K562 (cell line): ENCODE results near the gene HEMK1. TPM values are rescaled to one million over a fixed set of nuclear protein-coding genes. Genes with fewer than 3 reads are reported as not detected.

ENCODE experiments used
- CBFA2T3 ChIP-seq: fragments of 450-650 bp; IDR thresholded peaks from 2 replicates; pipeline ENCODE4 v1.6.1; 2017
- CC2D1A ChIP-seq: fragments of 450-650 bp; IDR thresholded peaks from 2 replicates; pipeline ENCODE4 v1.6.1; 2017; ENCODE audit warnings: mild to moderate bottlenecking
- HDAC1 ChIP-seq, 2 experiments: fragments of 450-650 bp; IDR thresholded peaks; 2 replicates each; pipeline ENCODE4 v1.6.1; 2016 to 2017; ENCODE audit warnings: inconsistent platforms in 1 of 2, mild to moderate bottlenecking in 1 of 2, moderate library complexity in 1 of 2
- HDAC2 ChIP-seq: fragments of 450-650 bp; IDR thresholded peaks from 2 replicates; pipeline ENCODE4 v1.6.1; 2016; ENCODE audit warnings: mild to moderate bottlenecking
- KDM1A ChIP-seq, 2 experiments: fragments of 450-650 bp; IDR thresholded peaks; 2 replicates each; pipeline ENCODE4 v1.6.1; 2016; ENCODE audit warnings: mild to moderate bottlenecking in 2 of 2
- MCM3 ChIP-seq: fragments of 450-650 bp; IDR thresholded peaks from 2 replicates; pipeline ENCODE4 v1.6.1; 2016
- RBFOX2 ChIP-seq: fragments of 200-400 bp; formaldehyde crosslinking; IDR thresholded peaks from 2 replicates; pipeline ENCODE4 v1.6.1; 2017; ENCODE audit warnings: low read depth, mild to moderate bottlenecking, low read length, moderate library complexity
- RFX7 ChIP-seq: fragments of 250-450 bp; sonication (Bioruptor Pico); IDR thresholded peaks from 2 replicates; pipeline ENCODE4 v1.5.1; 2021; ENCODE audit warnings: mild to moderate bottlenecking
- RREB1 ChIP-seq: fragments of 250-450 bp; sonication (Bioruptor Pico); IDR thresholded peaks from 2 replicates; pipeline ENCODE4 v1.4.0; 2020
- SAP30 ChIP-seq: fragments of 200-600 bp; sonication (generic); IDR thresholded peaks from 2 replicates; pipeline ENCODE4 v1.6.1; 2012; ENCODE audit warnings: borderline replicate concordance, low read depth, mild to moderate bottlenecking, moderate library complexity, low read length, control low read depth, inconsistent platforms; ENCODE audit not compliant: insufficient read depth, poor library complexity, severe bottlenecking
- TBL1XR1 ChIP-seq, 2 experiments: IDR thresholded peaks; 2 replicates each; pipeline ENCODE4 v1.6.1; 2012; ENCODE audit warnings: improper control_type of control experiment in 2 of 2, low read length in 2 of 2, mild to moderate bottlenecking in 1 of 2
- TGIF2 ChIP-seq: sonication (generic); formaldehyde crosslinking; IDR thresholded peaks from 2 replicates; pipeline ENCODE4 v1.8.1; 2022; ENCODE audit warnings: mild to moderate bottlenecking, missing genetic modification reagents, moderate library complexity
- ZBTB8A ChIP-seq: fragments of 450-650 bp; IDR thresholded peaks from 2 replicates; pipeline ENCODE4 v1.6.1; 2018; ENCODE audit warnings: mild to moderate bottlenecking, moderate library complexity; ENCODE audit not compliant: partially characterized antibody
- ZFX ChIP-seq: sonication (generic); formaldehyde crosslinking; IDR thresholded peaks from 2 replicates; pipeline ENCODE4 v1.8.0; 2022; ENCODE audit warnings: mild to moderate bottlenecking, missing genetic modification reagents, moderate library complexity
- ZNF324 ChIP-seq: fragments of 250-450 bp; sonication (Bioruptor Pico); IDR thresholded peaks from 2 replicates; pipeline ENCODE4 v1.4.0; 2020; ENCODE audit warnings: mild to moderate bottlenecking
- ZNF354B ChIP-seq: fragments of 250-450 bp; sonication (Bioruptor Pico); IDR thresholded peaks from 2 replicates; pipeline ENCODE4 v1.4.0; 2020
- ZSCAN32 ChIP-seq: fragments of 450-650 bp; formaldehyde crosslinking; IDR thresholded peaks from 2 replicates; pipeline ENCODE4 v1.4.0; 2020; ENCODE audit warnings: mild to moderate bottlenecking, moderate library complexity
- polyA plus RNA-seq, 8 experiments: library from polyadenylated mRNA; depleted of rRNA in 4 of 8; stranded (reverse) in 5 of 8; unstranded in 3 of 8; fragments of >200 nt; fragmentation: Nextera tagmentation in 2 of 8; fragmentation: Illumina TruSeq in 1 of 8; extraction: Ambion mirVana in 2 of 8; extraction: Trizol in 1 of 8; gene quantifications; 2 replicates each; pipeline versions ENCODE4 v1.2.1 to v1.2.3, GENCODE V29; 2011 to 2014; ENCODE audit warnings: inconsistent platforms in 1 of 8, missing spikeins in 1 of 8
- total RNA-seq, 7 experiments: library from RNA; depleted of rRNA in 6 of 7; stranded (reverse); fragments of >200 nt in 6 of 7; fragmentation: Illumina TruSeq in 2 of 7; extraction: Trizol in 2 of 7; gene quantifications; 2 replicates each; pipeline versions ENCODE4 v1.2.1 to v1.2.3, GENCODE V29; 2011 to 2021; ENCODE audit warnings: low replicate concordance in 1 of 7
- TF ChIP-seq, protein P1 (sequence below): fragments of 250-450 bp; sonication (Bioruptor Pico); IDR thresholded peaks from 2 replicates; pipeline ENCODE4 v1.4.0; 2020; ENCODE audit warnings: mild to moderate bottlenecking, moderate library complexity
- TF ChIP-seq, protein P2 (sequence below): fragments of 450-650 bp; IDR thresholded peaks from 2 replicates; pipeline ENCODE4 v1.6.1; 2016; ENCODE audit warnings: missing biosample characterization, missing genetic modification characterization
- TF ChIP-seq, protein P3 (sequence below): sonication (generic); formaldehyde crosslinking; IDR thresholded peaks from 2 replicates; pipeline ENCODE4 v1.8.0; 2023; ENCODE audit warnings: mild to moderate bottlenecking, missing genetic modification reagents

HEMK1 gene
- total and polyA plus RNA-seq, 9 of the 15 experiments (the other 6 are each of a cell fraction or from before 2014, with no cell fraction given) = 2.0 to 16.8 (median 11.4) TPM

DNA sequence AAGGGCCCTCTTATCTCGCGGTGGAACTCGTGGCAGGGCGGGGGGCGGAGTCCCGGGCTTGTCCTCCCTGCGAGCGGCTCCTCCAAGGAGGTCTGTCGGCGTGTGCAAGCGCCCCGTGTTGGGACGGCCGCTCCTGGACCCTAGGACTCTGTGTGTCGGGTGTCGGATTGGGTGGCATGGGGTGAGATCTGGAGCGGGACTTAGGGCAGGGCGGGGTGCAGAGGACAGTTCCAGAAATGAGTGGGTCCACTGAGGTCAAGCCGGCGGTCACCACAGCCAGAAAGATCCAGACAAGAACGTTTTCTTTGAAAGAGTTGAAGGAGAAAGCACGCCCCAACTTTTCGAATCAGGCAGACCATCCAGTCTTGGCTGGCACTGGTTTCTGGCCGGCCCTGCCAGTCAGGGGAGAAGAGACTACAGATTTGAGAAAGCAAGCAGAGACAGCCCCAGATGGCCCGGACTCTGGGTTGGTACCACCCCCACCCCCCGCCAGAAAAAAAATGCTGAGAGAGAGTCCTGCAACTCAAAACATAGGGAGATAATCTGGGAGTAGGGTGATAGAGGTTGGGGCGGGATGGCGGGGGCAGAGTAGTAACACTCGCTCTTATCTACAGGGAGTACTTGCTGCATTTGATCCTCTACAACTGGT lies 43.0 kb downstream of the HEMK1 start (continued):
- TF ChIP-seq, protein P1, sequence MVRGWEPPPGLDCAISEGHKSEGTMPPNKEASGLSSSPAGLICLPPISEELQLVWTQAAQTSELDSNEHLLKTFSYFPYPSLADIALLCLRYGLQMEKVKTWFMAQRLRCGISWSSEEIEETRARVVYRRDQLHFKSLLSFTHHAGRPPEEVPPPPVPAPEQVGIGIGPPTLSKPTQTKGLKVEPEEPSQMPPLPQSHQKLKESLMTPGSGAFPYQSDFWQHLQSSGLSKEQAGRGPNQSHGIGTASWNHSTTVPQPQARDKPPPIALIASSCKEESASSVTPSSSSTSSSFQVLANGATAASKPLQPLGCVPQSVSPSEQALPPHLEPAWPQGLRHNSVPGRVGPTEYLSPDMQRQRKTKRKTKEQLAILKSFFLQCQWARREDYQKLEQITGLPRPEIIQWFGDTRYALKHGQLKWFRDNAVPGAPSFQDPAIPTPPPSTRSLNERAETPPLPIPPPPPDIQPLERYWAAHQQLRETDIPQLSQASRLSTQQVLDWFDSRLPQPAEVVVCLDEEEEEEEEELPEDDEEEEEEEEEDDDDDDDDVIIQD = no peak
- TF ChIP-seq RFX7 (CRISPR knock-in tag) = no peak
- no peak for TF ChIP-seq ZBTB8A
- TF ChIP-seq ZSCAN32 (CRISPR knock-in tag) = no peak
- peak in 1 of 2 experiments; percentile 81; a peak in 1 of 4 replicates for TF ChIP-seq TBL1XR1 (IDR thresholded peaks at IDR 0.05; ENCODE audit: low read length in 2 of 2)
- TF ChIP-seq, protein P2, sequence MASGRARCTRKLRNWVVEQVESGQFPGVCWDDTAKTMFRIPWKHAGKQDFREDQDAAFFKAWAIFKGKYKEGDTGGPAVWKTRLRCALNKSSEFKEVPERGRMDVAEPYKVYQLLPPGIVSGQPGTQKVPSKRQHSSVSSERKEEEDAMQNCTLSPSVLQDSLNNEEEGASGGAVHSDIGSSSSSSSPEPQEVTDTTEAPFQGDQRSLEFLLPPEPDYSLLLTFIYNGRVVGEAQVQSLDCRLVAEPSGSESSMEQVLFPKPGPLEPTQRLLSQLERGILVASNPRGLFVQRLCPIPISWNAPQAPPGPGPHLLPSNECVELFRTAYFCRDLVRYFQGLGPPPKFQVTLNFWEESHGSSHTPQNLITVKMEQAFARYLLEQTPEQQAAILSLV (tag) = no peak
- TF ChIP-seq HDAC1 (IDR thresholded peaks at IDR 0.05) = peak in 1 of 2 experiments; percentile 69; a peak in 1 of 4 replicates
- no peak for TF ChIP-seq RREB1 (CRISPR knock-in tag)
- no peak for TF ChIP-seq HDAC2
- TF ChIP-seq TGIF2 = no peak
- peak; percentile 6; the same call in 1 of the 2 replicates for TF ChIP-seq CC2D1A
- TF ChIP-seq, protein P3, sequence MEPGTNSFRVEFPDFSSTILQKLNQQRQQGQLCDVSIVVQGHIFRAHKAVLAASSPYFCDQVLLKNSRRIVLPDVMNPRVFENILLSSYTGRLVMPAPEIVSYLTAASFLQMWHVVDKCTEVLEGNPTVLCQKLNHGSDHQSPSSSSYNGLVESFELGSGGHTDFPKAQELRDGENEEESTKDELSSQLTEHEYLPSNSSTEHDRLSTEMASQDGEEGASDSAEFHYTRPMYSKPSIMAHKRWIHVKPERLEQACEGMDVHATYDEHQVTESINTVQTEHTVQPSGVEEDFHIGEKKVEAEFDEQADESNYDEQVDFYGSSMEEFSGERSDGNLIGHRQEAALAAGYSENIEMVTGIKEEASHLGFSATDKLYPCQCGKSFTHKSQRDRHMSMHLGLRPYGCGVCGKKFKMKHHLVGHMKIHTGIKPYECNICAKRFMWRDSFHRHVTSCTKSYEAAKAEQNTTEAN (CRISPR knock-in tag) = no peak
- peak; percentile 44 for TF ChIP-seq ZFX
- peak; percentile 69 to 70 for TF ChIP-seq KDM1A (IDR thresholded peaks at IDR 0.05)
- no peak for TF ChIP-seq MCM3
- no peak for TF ChIP-seq ZNF324
- no peak for TF ChIP-seq ZNF354B
- TF ChIP-seq SAP30 = peak; percentile 3
- TF ChIP-seq CBFA2T3 = peak; percentile 84
- TF ChIP-seq RBFOX2 = peak; percentile 79
